HepG2 (cell line): ENCODE measurements around the gene BYSL. TPM values are rescaled to one million over a fixed set of nuclear protein-coding genes. Genes with fewer than 3 reads are reported as not detected.

ENCODE experiments used
- ATF2 ChIP-seq: sonication (generic); formaldehyde crosslinking; IDR thresholded peaks from 2 replicates; pipeline ENCODE4 v1.4.0; 2020; ENCODE audit warnings: missing genetic modification reagents
- GMEB1 ChIP-seq: sonication (generic); formaldehyde crosslinking; IDR thresholded peaks from 2 replicates; pipeline ENCODE4 v1.5.1; 2020; ENCODE audit warnings: missing genetic modification reagents, mild to moderate bottlenecking, borderline replicate concordance
- GZF1 ChIP-seq: sonication (generic); formaldehyde crosslinking; IDR thresholded peaks from 2 replicates; pipeline ENCODE4 v1.5.1; 2020; ENCODE audit warnings: mild to moderate bottlenecking, missing genetic modification reagents
- HMGXB4 ChIP-seq, 2 experiments: sonication (generic) in 1 of 2; formaldehyde crosslinking in 1 of 2; IDR thresholded peaks; 2 replicates each; pipeline versions ENCODE4 v1.4.0 to v1.6.1; 2018 to 2020; ENCODE audit warnings: missing genetic modification reagents in 2 of 2, borderline replicate concordance in 1 of 2, low read depth in 1 of 2, mild to moderate bottlenecking in 1 of 2, missing biosample characterization in 1 of 2
- JARID2 ChIP-seq: sonication (generic); formaldehyde crosslinking; IDR thresholded peaks from 2 replicates; pipeline ENCODE4 v1.8.1; 2023; ENCODE audit warnings: missing genetic modification reagents, inconsistent platforms; ENCODE audit not compliant: insufficient replicate concordance
- JUN ChIP-seq: sonication (generic); formaldehyde crosslinking; IDR thresholded peaks from 2 replicates; pipeline ENCODE4 v1.4.0; 2020; ENCODE audit warnings: mild to moderate bottlenecking, missing genetic modification reagents
- KDM3A ChIP-seq: IDR thresholded peaks from 2 replicates; pipeline ENCODE4 v1.6.1; 2018; ENCODE audit warnings: low read depth, missing compliant biosample characterization
- MAFK ChIP-seq, 2 experiments: IDR thresholded peaks in 1 of 2; conservative IDR thresholded peaks in 1 of 2; 2 replicates each; pipeline ENCODE4 v1.6.1; 2011; ENCODE audit warnings: improper control_type of control experiment in 2 of 2, low read length in 2 of 2
- MYPOP ChIP-seq: sonication (generic); formaldehyde crosslinking; IDR thresholded peaks from 2 replicates; pipeline ENCODE4 v1.8.1; 2023; ENCODE audit warnings: mild to moderate bottlenecking, moderate library complexity, missing genetic modification reagents
- RELA ChIP-seq: sonication (generic); formaldehyde crosslinking; IDR thresholded peaks from 2 replicates; pipeline ENCODE4 v1.4.0; 2020; ENCODE audit warnings: missing genetic modification reagents
- SP2 ChIP-seq: sonication (generic); formaldehyde crosslinking; IDR thresholded peaks from 2 replicates; pipeline ENCODE4 v1.5.1; 2020; ENCODE audit warnings: mild to moderate bottlenecking, missing genetic modification reagents
- SPEN ChIP-seq: sonication (generic); formaldehyde crosslinking; IDR thresholded peaks from 2 replicates; pipeline ENCODE4 v1.5.1; 2020; ENCODE audit warnings: low read depth, mild to moderate bottlenecking, missing genetic modification reagents
- TFE3 ChIP-seq: IDR thresholded peaks from 2 replicates; pipeline ENCODE4 v1.6.1; 2016
- ZMAT5 ChIP-seq: sonication (generic); formaldehyde crosslinking; IDR thresholded peaks from 2 replicates; pipeline ENCODE4 v1.5.0; 2020; ENCODE audit warnings: mild to moderate bottlenecking, low read depth, missing genetic modification reagents, borderline replicate concordance
- ZNF232 ChIP-seq: sonication (generic); formaldehyde crosslinking; IDR thresholded peaks from 2 replicates; pipeline ENCODE4 v1.4.0; 2020; ENCODE audit warnings: missing genetic modification reagents, borderline replicate concordance
- ZNF530 ChIP-seq: sonication (generic); formaldehyde crosslinking; IDR thresholded peaks from 2 replicates; pipeline ENCODE4 v1.5.0; 2020; ENCODE audit warnings: low read depth, mild to moderate bottlenecking, missing genetic modification reagents
- ZNF564 ChIP-seq: sonication (generic); formaldehyde crosslinking; IDR thresholded peaks from 2 replicates; pipeline ENCODE4 v1.8.1; 2023; ENCODE audit warnings: mild to moderate bottlenecking, missing genetic modification reagents
- ZNF605 ChIP-seq: sonication (generic); formaldehyde crosslinking; IDR thresholded peaks from 2 replicates; pipeline ENCODE4 v1.8.0; 2022; ENCODE audit warnings: mild to moderate bottlenecking, missing genetic modification reagents
- ZNF773 ChIP-seq: sonication (generic); formaldehyde crosslinking; IDR thresholded peaks from 2 replicates; pipeline ENCODE4 v1.4.0; 2020; ENCODE audit warnings: missing genetic modification reagents, borderline replicate concordance
- polyA plus RNA-seq, 8 experiments: library from polyadenylated mRNA; depleted of rRNA in 3 of 8; stranded (reverse) in 7 of 8; unstranded in 1 of 8; fragments of >200 nt; fragmentation: Illumina TruSeq in 4 of 8; extraction: Trizol in 4 of 8; gene quantifications; 2 replicates each; pipeline versions ENCODE4 v1.2.1 to v1.2.3, GENCODE V29; 2011 to 2016; ENCODE audit warnings: low read depth in 4 of 8, missing spikeins in 1 of 8, mixed read lengths in 1 of 8; ENCODE audit not compliant: insufficient read depth in 1 of 8
- total RNA-seq, 5 experiments: library from RNA; depleted of rRNA; stranded (reverse); fragments of >200 nt; fragmentation: Illumina TruSeq; extraction: Trizol; gene quantifications; 2 replicates each; pipeline ENCODE4 v1.2.3, GENCODE V29; 2016; ENCODE audit warnings: low read depth in 1 of 5

BYSL gene
- total and polyA plus RNA-seq, 2 of the 13 experiments (the other 11 are each of a cell fraction or from before 2014, with no cell fraction given) = 27.9 to 28.6 TPM

GRCh38 chr6:41895300-41896233 is 25.7 kb upstream of the BYSL start, which contains the start of gene USP49 (continued):
- TF ChIP-seq ZMAT5 (CRISPR knock-in tag) (no peak), TFE3 (no peak), SPEN (CRISPR knock-in tag) (peak; percentile 69), HMGXB4 (CRISPR knock-in tag; IDR thresholded peaks at IDR 0.05; ENCODE audit: borderline replicate concordance in 1 of 2, low read depth in 1 of 2) (0 out of 4 replicates have a peak, but pooled peaks of 1 of the 2 experiments have one; percentile 39), MAFK (conservative IDR thresholded peaks at IDR 0.05 in 1 of 2, IDR thresholded peaks at IDR 0.05 in 1 of 2; ENCODE audit: low read length in 2 of 2) (no peak), ATF2 (no peak), ZNF564 (CRISPR knock-in tag) (no peak), JUN (CRISPR knock-in tag) (no peak), ZNF530 (CRISPR knock-in tag) (no peak), GMEB1 (CRISPR knock-in tag) (peak; percentile 83), RELA (CRISPR knock-in tag) (peak; percentile 67; the same call in 1 of the 2 replicates), ZNF773 (CRISPR knock-in tag) (no peak), JARID2 (CRISPR knock-in tag) (no peak), GZF1 (CRISPR knock-in tag) (0 out of 2 replicates have a peak, but pooled peaks have one; percentile 59), SP2 (CRISPR knock-in tag) (peak; percentile 62; the same call in 1 of the 2 replicates), MYPOP (CRISPR knock-in tag) (peak; percentile 100), ZNF232 (CRISPR knock-in tag) (no peak), KDM3A (CRISPR knock-in tag) (0 out of 2 replicates have a peak, but pooled peaks have one; percentile 11), ZNF605 (CRISPR knock-in tag) (0 out of 2 replicates have a peak, but pooled peaks have one; percentile 39)
